SU-DHL-6 (cell line): ENCODE data around the gene GNB5.

Experiments used
- H2AFZ ChIP-seq: fragments of 200-600 bp; sonication (generic); 2 replicates; pipeline ENCODE4 v1.6.1; 2014; ENCODE audit warnings: low read depth, mild to moderate bottlenecking, moderate library complexity, mixed read lengths, antibody characterized with exemption, low read length; ENCODE audit not compliant: severe bottlenecking
- H3F3A ChIP-seq: fragments of 200-600 bp; shearing (Covaris generic); 2 replicates; pipeline ENCODE4 v1.6.0; 2016; ENCODE audit warnings: antibody characterized with exemption, mild to moderate bottlenecking; ENCODE audit not compliant: insufficient read depth
- H3K27ac ChIP-seq: fragments of 200-600 bp; sonication (generic); 2 replicates; pipeline ENCODE4 v1.5.1; 2016; ENCODE audit warnings: low read depth, mild to moderate bottlenecking, low read length, moderate library complexity, mixed read lengths
- H3K27me3 ChIP-seq: fragments of 200-600 bp; sonication (generic), shearing (Covaris generic); 2 replicates; pipeline ENCODE4 v1.6.0; 2014; ENCODE audit warnings: mild to moderate bottlenecking, low read length
- H3K36me3 ChIP-seq: fragments of 200-600 bp; sonication (generic); 2 replicates; pipeline ENCODE4 v1.6.1; 2014; ENCODE audit warnings: mild to moderate bottlenecking, low read length, mixed read lengths
- H3K4me2 ChIP-seq: fragments of 300-600, 200-600 bp; shearing (Covaris generic), sonication (generic); 2 replicates; pipeline ENCODE4 v1.6.0; 2014; ENCODE audit warnings: low read length, low read depth, mild to moderate bottlenecking; ENCODE audit not compliant: poor library complexity, severe bottlenecking
- H3K4me3 ChIP-seq: fragments of 200-600 bp; sonication (generic); 2 replicates; pipeline ENCODE4 v1.5.1; 2014; ENCODE audit warnings: antibody characterized with exemption, low read length, mild to moderate bottlenecking, mixed read lengths; ENCODE audit not compliant: insufficient read depth, poor library complexity, severe bottlenecking
- H3K79me2 ChIP-seq: fragments of 200-600 bp; sonication (generic); 2 replicates; pipeline ENCODE4 v1.6.1; 2014; ENCODE audit warnings: mild to moderate bottlenecking, low read length, moderate library complexity; ENCODE audit not compliant: insufficient read depth
- H3K9ac ChIP-seq: fragments of 200-600 bp; sonication (generic); 2 replicates; pipeline ENCODE4 v1.7.0; 2014; ENCODE audit warnings: mild to moderate bottlenecking, low read length
- H3K9me2 ChIP-seq: fragments of 200-600 bp; sonication (generic); replicated peaks from 2 replicates; pipeline ENCODE4 v1.6.1; 2014; ENCODE audit warnings: low read length; ENCODE audit not compliant: insufficient read depth
- H3K9me3 ChIP-seq: fragments of 200-600 bp; sonication (generic); 2 replicates; pipeline ENCODE4 v1.6.1; 2014; ENCODE audit warnings: low read length, mixed read lengths; ENCODE audit not compliant: insufficient read depth
- H4K20me1 ChIP-seq: fragments of 200-600 bp; sonication (generic); 2 replicates; pipeline ENCODE4 v1.6.1; 2014; ENCODE audit warnings: low read depth, mild to moderate bottlenecking, antibody characterized with exemption, low read length, moderate library complexity, mixed read lengths
- EZH2phosphoT487 ChIP-seq: fragments of 200-600 bp; sonication (generic), shearing (Covaris generic); conservative IDR thresholded peaks from 2 replicates; pipeline ENCODE4 v1.6.1; 2018; ENCODE audit warnings: mild to moderate bottlenecking, antibody characterized with exemption, low read length, moderate library complexity, mixed read lengths
- TF ChIP-seq, protein P1 (sequence below): fragments of 200-600 bp; sonication (generic); IDR thresholded peaks from one replicate; pipeline ENCODE4 v1.5.1; 2017; ENCODE audit warnings: antibody characterized with exemption, mild to moderate bottlenecking, low read length, moderate library complexity; ENCODE audit not compliant: insufficient read depth, poor library complexity, severe bottlenecking

The GNB5 gene

DNA sequence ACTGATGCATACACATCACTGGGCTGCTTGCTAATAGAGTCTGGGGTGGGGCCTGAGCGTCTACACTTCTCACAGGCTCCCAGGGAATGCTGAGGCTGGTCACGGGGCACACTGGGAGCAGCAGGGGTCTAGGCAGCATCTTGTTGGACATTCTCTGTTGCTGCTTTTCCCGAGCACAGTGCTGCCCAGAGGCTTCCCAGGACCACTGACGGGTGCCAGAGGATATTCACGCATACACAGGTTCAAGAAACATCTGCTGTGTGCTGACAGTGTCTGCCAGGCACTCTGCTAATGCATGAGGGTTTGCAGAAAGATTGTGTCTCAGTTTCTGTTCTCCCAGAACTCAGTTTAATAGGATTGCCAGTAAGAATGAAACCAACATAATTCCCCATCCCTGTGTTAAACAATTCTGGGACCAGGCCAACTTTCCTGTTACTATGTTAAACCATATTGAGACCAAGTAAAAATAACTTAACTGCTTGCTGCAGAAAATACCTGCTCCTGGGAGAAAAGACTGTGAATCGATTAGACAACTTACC lies 54.7 kb downstream of the GNB5 start:
- Histone ChIP-seq H3K4me2 (no peak overlapping the region), H4K20me1 (no peaks in the 10 kb centered on the region), H3K9ac (no peak overlapping the region), H3K79me2 (no peaks in the 10 kb centered on the region), H2AFZ (no peak overlapping the region), H3K27me3 (no peaks in the 10 kb centered on the region), H3K9me2 (no peaks in the 10 kb centered on the region), H3K9me3 (no peaks in the 10 kb centered on the region), H3F3A (0 out of 2 replicates have a peak, but pooled peaks cover 3% of the 10 kb centered on the region), H3K27ac (no peak overlapping the region), H3K36me3 (peaks cover 10% of the 10 kb centered on the region; the same call in 1 of the 2 replicates), H3K4me3 (no peak overlapping the region)
- TF ChIP-seq, protein P1, sequence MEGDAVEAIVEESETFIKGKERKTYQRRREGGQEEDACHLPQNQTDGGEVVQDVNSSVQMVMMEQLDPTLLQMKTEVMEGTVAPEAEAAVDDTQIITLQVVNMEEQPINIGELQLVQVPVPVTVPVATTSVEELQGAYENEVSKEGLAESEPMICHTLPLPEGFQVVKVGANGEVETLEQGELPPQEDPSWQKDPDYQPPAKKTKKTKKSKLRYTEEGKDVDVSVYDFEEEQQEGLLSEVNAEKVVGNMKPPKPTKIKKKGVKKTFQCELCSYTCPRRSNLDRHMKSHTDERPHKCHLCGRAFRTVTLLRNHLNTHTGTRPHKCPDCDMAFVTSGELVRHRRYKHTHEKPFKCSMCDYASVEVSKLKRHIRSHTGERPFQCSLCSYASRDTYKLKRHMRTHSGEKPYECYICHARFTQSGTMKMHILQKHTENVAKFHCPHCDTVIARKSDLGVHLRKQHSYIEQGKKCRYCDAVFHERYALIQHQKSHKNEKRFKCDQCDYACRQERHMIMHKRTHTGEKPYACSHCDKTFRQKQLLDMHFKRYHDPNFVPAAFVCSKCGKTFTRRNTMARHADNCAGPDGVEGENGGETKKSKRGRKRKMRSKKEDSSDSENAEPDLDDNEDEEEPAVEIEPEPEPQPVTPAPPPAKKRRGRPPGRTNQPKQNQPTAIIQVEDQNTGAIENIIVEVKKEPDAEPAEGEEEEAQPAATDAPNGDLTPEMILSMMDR = no peak
- no peak for TF ChIP-seq EZH2phosphoT487

DNA sequence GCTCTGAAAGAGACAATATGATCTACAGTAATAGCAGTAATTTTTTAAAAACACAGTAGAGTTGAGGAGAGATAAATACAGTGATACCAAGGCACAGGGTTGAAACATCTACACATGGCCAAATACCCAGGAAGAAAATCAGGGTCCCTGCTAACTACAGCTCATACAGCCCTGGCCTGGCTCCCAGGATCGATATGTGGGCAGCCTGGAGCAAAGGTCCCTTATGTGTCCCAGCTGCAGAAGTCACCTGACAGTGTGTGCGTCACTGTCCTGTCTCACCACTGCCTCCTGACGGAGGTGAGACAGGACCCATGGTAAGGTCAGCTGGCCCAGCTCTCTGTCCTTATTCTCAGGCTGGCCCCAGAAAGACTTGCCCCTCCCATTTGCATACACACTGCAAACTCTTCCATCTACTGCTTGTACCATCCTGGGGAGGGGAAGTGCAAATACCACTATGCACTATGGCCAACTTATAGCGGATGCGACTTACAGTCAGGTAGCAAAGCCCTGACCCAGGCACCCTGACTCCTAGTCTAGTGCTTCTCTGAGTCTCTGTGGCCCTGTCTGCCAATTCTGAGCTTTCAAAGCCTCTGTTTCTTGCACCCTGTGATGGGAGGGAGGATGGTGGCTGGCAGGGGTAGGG lies 56.6 kb downstream of the GNB5 start:
- Histone ChIP-seq H3K9me2 (no peaks in the 10 kb centered on the region), H3K9ac (no peak overlapping the region), H2AFZ (no peak overlapping the region), H3K9me3 (no peaks in the 10 kb centered on the region), H3F3A (no peaks in the 10 kb centered on the region), H3K36me3 (peaks cover 10% of the 10 kb centered on the region; the same call in 1 of the 2 replicates), H3K27ac (no peak overlapping the region), H3K4me3 (no peak overlapping the region), H4K20me1 (no peaks in the 10 kb centered on the region), H3K79me2 (no peaks in the 10 kb centered on the region), H3K4me2 (no peak overlapping the region), H3K27me3 (no peaks in the 10 kb centered on the region)
- TF ChIP-seq, protein P1 = no peak
- no peak for TF ChIP-seq EZH2phosphoT487

DNA sequence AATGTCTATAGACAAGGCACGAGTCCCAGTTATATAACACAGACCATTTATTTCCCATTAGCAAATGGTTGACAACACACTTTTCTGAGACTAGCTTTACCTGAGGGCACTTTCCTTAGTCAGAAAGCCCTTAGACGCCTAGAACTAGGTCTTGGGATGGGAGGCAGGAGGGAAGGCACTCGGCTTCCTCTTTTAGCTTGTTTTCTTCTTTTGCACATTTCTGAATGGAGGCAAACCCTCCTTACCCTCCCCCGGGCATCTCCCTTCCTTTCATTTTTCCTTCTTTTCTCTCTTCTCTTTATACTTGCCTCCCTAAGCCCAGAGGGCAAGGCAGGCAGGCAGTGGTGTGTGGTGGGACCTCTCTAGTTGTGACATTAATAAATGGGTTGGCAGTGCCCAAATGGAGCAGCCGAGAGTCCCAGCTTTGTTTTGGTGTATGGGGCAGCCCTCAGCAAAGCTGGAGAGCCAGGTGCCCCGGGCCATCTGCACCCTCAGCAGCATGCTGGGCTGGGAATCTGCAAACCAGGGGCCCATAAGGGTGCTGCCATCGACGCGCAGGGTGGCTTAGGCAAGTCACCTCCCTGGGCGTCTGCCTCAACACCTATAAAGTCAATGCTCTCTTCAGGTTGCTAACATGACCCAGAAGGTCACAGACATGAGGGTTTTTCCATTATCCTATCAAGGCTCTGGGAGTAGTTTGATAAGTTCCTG lies 57.5 kb downstream of the GNB5 start:
- H3K36me3 ChIP-seq = peaks cover 6% of the 10 kb centered on the region; the same call in 1 of the 2 replicates
- no peak overlapping the region for H3K4me2 ChIP-seq
- no peaks in the 10 kb centered on the region for H3F3A ChIP-seq
- no peak overlapping the region for H2AFZ ChIP-seq
- H3K79me2 ChIP-seq = no peaks in the 10 kb centered on the region
- no peak overlapping the region for H3K27ac ChIP-seq
- no peak overlapping the region for H3K9ac ChIP-seq
- no peaks in the 10 kb centered on the region for H4K20me1 ChIP-seq
- H3K9me3 ChIP-seq = no peaks in the 10 kb centered on the region
- H3K4me3 ChIP-seq = no peak overlapping the region
- H3K27me3 ChIP-seq = no peaks in the 10 kb centered on the region
- TF ChIP-seq, protein P1 = no peak
- TF ChIP-seq EZH2phosphoT487 = no peak
- no peaks in the 10 kb centered on the region for H3K9me2 ChIP-seq
